Peyer's patch (tissue), 4 donors: Measurements from ENCODE around the gene STMN3.

Experiments used
- POLR2A ChIP-seq, 2 donors: fragments of 450-650 bp; IDR thresholded peaks; one replicate each; pipeline ENCODE4 v1.5.1; 2017; ENCODE audit warnings: antibody characterized with exemption in 2 of 2, mild to moderate bottlenecking in 2 of 2, moderate library complexity in 2 of 2
- TF ChIP-seq, protein P1 (sequence below), 6 experiments: fragments of 450-650 bp in 4 of 6; fragments of 200-600 bp in 2 of 6; sonication (generic) in 1 of 6; IDR thresholded peaks; one replicate each; pipeline ENCODE4 v1.5.1; 2017 to 2019; ENCODE audit warnings: antibody characterized with exemption in 6 of 6, mild to moderate bottlenecking in 3 of 6, moderate library complexity in 1 of 6

DNA sequence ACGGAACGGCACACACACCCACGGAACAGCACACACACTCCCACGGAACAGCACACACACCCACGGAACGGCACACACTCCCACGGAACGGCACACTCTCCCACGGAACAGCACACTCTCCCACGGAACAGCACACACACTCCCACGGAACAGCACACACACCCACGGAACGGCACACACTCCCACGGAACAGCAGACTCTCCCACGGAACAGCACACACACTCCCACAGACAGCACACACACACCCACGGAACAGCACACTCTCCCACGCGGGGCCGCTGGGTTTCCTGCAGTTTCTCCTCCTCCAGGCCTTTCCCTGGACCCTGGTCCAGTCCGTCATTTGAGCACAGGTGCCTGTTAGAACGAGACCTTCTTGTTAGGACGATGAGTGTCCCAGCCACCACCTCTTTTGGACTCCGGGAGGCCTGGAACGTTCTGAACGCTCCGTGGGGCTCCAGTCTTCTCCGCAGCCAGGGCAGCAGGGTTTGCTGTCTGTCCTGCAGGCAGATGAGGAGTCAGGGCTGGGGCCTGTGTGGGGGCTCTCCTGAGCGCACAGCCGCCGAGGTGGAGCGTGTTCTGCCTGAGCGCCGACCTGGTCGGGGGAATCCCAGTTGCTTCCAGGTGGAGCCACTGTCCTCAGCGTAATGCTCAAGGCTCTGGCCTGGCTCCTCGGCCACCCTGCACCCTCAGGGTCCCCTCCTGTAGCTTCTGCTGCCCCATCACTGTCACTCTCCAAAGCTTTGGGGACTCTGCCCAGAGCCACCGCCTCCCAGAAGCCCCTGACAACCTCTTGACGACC lies 25.6 kb upstream of the STMN3 start:
- TF ChIP-seq, protein P1, sequence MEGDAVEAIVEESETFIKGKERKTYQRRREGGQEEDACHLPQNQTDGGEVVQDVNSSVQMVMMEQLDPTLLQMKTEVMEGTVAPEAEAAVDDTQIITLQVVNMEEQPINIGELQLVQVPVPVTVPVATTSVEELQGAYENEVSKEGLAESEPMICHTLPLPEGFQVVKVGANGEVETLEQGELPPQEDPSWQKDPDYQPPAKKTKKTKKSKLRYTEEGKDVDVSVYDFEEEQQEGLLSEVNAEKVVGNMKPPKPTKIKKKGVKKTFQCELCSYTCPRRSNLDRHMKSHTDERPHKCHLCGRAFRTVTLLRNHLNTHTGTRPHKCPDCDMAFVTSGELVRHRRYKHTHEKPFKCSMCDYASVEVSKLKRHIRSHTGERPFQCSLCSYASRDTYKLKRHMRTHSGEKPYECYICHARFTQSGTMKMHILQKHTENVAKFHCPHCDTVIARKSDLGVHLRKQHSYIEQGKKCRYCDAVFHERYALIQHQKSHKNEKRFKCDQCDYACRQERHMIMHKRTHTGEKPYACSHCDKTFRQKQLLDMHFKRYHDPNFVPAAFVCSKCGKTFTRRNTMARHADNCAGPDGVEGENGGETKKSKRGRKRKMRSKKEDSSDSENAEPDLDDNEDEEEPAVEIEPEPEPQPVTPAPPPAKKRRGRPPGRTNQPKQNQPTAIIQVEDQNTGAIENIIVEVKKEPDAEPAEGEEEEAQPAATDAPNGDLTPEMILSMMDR (IDR thresholded peaks at IDR 0.05): no peak
- no peak for TF ChIP-seq POLR2A (IDR thresholded peaks at IDR 0.05)
